ENCODE results near the gene EDIL3.

The EDIL3 gene

GRCh38 chr5:83911367-83911919 is 473.2 kb downstream of the EDIL3 start:
- Histone ChIP-seq H3K27me3 (ENCODE audit: insufficient read depth, low read depth, severe bottlenecking) (no peaks in the 10 kb centered on the region), H3K27ac (no peak overlapping the region), H3K36me3 (no peaks in the 10 kb centered on the region), H3K4me3 (ENCODE audit: low read depth, low read length) (no peak overlapping the region), H3K9me3 (ENCODE audit: severe bottlenecking) (no peaks in the 10 kb centered on the region)
- TF ChIP-seq CTCF (IDR thresholded peaks at IDR 0.05; ENCODE audit: low read depth, low read length) = no peak
- no peak for DNase-seq

- 0 out of 2 replicates have a peak, but pooled peaks have one; percentile 10 for TF ChIP-seq CTCF (IDR thresholded peaks at IDR 0.05; ENCODE audit: low read depth, low read length)
- no peak overlapping the region for H3K27ac ChIP-seq
- DNase-seq = peak; percentile 12
Measured at GRCh38 chr5:83900306-83900705, 484.4 kb downstream of the EDIL3 start.

GRCh38 chr5:83899326-83899970 is 485.2 kb downstream of the EDIL3 start:
- no peak for DNase-seq
- TF ChIP-seq CTCF (IDR thresholded peaks at IDR 0.05; ENCODE audit: low read depth, low read length) = no peak
- Histone ChIP-seq H3K9me3 (ENCODE audit: severe bottlenecking) (no peaks in the 10 kb centered on the region), H3K4me3 (ENCODE audit: low read depth, low read length) (no peak overlapping the region), H3K27me3 (ENCODE audit: insufficient read depth, low read depth, severe bottlenecking) (no peaks in the 10 kb centered on the region), H3K27ac (no peak overlapping the region), H3K36me3 (no peaks in the 10 kb centered on the region)

More at GRCh38 chr5:83900306-83900705, 484.4 kb downstream of the EDIL3 start:
- Histone ChIP-seq H3K9me3 (ENCODE audit: severe bottlenecking) (no peaks in the 10 kb centered on the region), H3K36me3 (no peaks in the 10 kb centered on the region), H3K27me3 (ENCODE audit: insufficient read depth, low read depth, severe bottlenecking) (no peaks in the 10 kb centered on the region), H3K4me3 (ENCODE audit: low read depth, low read length) (no peak overlapping the region)

GRCh38 chr5:83895860-83896259 is 488.8 kb downstream of the EDIL3 start:
- no peak overlapping the region for H3K4me3 ChIP-seq (ENCODE audit: low read depth, low read length)
- no peak overlapping the region for H3K27ac ChIP-seq
- no peaks in the 10 kb centered on the region for H3K27me3 ChIP-seq (ENCODE audit: insufficient read depth, low read depth, severe bottlenecking)
- H3K36me3 ChIP-seq = no peaks in the 10 kb centered on the region
- no peak for DNase-seq
- H3K9me3 ChIP-seq (ENCODE audit: severe bottlenecking) = no peaks in the 10 kb centered on the region
- no peak for TF ChIP-seq CTCF (IDR thresholded peaks at IDR 0.05; ENCODE audit: low read depth, low read length)

GRCh38 chr5:83891261-83891660 is 493.4 kb downstream of the EDIL3 start:
- no peaks in the 10 kb centered on the region for H3K9me3 ChIP-seq (ENCODE audit: severe bottlenecking)
- no peaks in the 10 kb centered on the region for H3K27me3 ChIP-seq (ENCODE audit: insufficient read depth, low read depth, severe bottlenecking)
- no peaks in the 10 kb centered on the region for H3K36me3 ChIP-seq
- no peak for TF ChIP-seq CTCF (IDR thresholded peaks at IDR 0.05; ENCODE audit: low read depth, low read length)
- H3K4me3 ChIP-seq (ENCODE audit: low read depth, low read length) = no peak overlapping the region
- no peak for DNase-seq
- no peak overlapping the region for H3K27ac ChIP-seq

Measured in WERI-Rb-1 (cell line).